ENCODE measurements around the gene DNAI2.
A peak's percentile ranks its signal among the peaks of the same experiment; 100 is the strongest.

Gene DNAI2

DNA sequence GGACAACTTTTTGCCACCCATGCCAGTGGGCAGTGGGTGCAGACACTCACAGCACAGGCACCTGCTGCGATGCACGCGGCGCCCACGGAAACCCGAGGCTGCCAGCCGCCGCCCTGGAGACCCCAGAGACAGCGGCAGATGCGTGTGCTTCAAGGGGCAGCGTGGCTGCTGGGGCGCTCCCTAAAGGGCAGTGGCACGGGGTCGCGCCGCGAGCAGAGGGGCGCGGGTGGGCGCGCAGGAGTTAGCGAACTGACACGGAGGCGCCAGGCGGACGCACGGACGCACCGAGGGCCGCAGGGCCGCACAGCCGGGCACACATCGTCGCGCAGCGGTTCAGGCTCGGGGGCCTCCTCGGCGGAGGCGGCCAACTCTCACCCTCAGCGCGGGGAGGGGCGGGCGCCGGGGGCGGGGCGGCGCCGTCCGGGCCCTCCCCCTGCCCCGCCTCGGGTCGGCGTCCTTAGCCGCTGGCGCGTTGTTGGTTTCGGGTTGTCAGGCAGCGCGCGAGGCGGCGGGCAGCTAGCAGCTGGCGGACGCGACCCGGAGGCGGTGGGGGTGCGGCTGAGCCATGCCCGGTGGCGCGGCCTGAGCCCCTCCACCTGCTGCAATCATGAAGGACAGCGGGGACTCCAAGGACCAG, 51.8 kb downstream of the DNAI2 start, which contains the start of gene KIF19 (continued):
- TF ChIP-seq, protein P1, sequence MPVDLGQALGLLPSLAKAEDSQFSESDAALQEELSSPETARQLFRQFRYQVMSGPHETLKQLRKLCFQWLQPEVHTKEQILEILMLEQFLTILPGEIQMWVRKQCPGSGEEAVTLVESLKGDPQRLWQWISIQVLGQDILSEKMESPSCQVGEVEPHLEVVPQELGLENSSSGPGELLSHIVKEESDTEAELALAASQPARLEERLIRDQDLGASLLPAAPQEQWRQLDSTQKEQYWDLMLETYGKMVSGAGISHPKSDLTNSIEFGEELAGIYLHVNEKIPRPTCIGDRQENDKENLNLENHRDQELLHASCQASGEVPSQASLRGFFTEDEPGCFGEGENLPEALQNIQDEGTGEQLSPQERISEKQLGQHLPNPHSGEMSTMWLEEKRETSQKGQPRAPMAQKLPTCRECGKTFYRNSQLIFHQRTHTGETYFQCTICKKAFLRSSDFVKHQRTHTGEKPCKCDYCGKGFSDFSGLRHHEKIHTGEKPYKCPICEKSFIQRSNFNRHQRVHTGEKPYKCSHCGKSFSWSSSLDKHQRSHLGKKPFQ (tag by site-specific recombination; IDR thresholded peaks at IDR 0.05), result no peak
- TF ChIP-seq, protein P2, sequence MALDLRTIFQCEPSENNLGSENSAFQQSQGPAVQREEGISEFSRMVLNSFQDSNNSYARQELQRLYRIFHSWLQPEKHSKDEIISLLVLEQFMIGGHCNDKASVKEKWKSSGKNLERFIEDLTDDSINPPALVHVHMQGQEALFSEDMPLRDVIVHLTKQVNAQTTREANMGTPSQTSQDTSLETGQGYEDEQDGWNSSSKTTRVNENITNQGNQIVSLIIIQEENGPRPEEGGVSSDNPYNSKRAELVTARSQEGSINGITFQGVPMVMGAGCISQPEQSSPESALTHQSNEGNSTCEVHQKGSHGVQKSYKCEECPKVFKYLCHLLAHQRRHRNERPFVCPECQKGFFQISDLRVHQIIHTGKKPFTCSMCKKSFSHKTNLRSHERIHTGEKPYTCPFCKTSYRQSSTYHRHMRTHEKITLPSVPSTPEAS (tag by site-specific recombination; IDR thresholded peaks at IDR 0.05), result no peak
- TF ChIP-seq MZF1 (tag by site-specific recombination; IDR thresholded peaks at IDR 0.05; ENCODE audit: borderline replicate concordance) (no peak), ZNF366 (tag by site-specific recombination; conservative IDR thresholded peaks at IDR 0.05) (no peak), ZIC2 (tag by site-specific recombination; IDR thresholded peaks at IDR 0.05) (no peak), ZNF341 (tag by site-specific recombination; IDR thresholded peaks at IDR 0.05; ENCODE audit: low read depth) (no peak)

DNA sequence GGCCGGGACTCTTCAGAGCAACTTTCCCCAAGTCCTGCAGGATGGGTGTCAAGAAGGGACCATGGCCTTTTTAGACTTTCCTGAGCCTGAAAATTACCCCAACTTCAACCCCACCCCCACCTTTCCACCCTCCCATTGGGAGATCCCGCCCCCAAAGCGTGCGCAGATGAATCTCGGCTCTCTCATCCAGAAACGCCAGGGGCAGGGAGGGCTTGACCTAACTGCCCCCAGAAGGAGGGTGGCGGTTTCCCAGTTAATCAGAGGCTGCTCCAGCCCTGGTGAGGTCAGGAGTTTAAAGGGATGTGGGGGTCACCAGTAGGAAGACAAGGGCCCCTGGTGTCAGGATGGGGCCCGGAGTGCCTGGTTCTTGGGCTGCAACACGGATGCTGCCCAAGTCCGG, 52.5 kb downstream of the DNAI2 start:
- H3K27ac ChIP-seq (ENCODE audit: extremely low read depth, low read depth, low read length), result no peak overlapping the region
- H3K9me3 ChIP-seq (ENCODE audit: control insufficient read depth, insufficient read depth, low read depth, low read length), result no peaks in the 10 kb centered on the region
- TF ChIP-seq ZNF629 (tag by site-specific recombination; IDR thresholded peaks at IDR 0.05), result no peak
- no peak for TF ChIP-seq ZNF10 (tag by site-specific recombination; IDR thresholded peaks at IDR 0.05)
- no peak for TF ChIP-seq ZNF416 (tag by site-specific recombination; IDR thresholded peaks at IDR 0.05)
- TF ChIP-seq, protein P3, sequence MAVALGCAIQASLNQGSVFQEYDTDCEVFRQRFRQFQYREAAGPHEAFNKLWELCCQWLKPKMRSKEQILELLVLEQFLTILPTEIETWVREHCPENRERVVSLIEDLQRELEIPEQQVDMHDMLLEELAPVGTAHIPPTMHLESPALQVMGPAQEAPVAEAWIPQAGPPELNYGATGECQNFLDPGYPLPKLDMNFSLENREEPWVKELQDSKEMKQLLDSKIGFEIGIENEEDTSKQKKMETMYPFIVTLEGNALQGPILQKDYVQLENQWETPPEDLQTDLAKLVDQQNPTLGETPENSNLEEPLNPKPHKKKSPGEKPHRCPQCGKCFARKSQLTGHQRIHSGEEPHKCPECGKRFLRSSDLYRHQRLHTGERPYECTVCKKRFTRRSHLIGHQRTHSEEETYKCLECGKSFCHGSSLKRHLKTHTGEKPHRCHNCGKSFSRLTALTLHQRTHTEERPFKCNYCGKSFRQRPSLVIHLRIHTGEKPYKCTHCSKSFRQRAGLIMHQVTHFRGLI (tag by site-specific recombination; IDR thresholded peaks at IDR 0.05), result no peak
- no peak for TF ChIP-seq ZNF521 (tag by site-specific recombination; IDR thresholded peaks at IDR 0.05)
- no peak for TF ChIP-seq ZNF354C (tag by site-specific recombination; IDR thresholded peaks at IDR 0.05; ENCODE audit: borderline replicate concordance, low read depth)
- no peak for TF ChIP-seq ZNF133 (tag by site-specific recombination; IDR thresholded peaks at IDR 0.05)
- TF ChIP-seq ZFP37 (tag by site-specific recombination; IDR thresholded peaks at IDR 0.05), result no peak
- no peak overlapping the region for H3K4me3 ChIP-seq (ENCODE audit: low read depth, low read length)
- no peaks in the 10 kb centered on the region for H3K4me1 ChIP-seq (ENCODE audit: control insufficient read depth, insufficient read depth, low read length)
- CTCF ChIA-PET, result no interaction called here
- POLR2A ChIA-PET, result no interaction called here
- no peaks in the 10 kb centered on the region for H3K36me3 ChIP-seq (ENCODE audit: control insufficient read depth in 2 of 2, insufficient read depth in 1 of 2, low read length in 2 of 2)

DNA sequence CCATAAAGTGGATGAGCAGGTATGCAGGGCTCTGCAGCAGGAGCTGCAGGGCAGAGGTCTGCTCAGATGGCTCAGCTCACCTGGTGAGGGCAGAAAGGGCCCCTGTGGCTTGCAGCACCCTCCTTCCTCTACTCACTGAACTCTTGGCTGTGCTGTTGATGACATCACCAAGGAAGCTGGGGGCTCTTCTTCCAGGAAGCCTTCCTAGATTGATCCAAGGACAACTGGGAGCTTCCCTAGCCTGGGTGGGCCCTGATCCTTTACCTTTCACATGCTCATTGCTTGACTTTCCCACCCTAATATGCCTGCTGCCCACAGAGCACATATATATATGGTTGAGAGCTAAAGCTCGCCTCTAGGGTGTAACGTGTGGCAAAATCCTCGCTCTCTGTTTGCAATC, 54.5 kb downstream of the DNAI2 start:
- POLR2A ChIA-PET, result no interaction called here
- no peaks in the 10 kb centered on the region for H3K36me3 ChIP-seq (ENCODE audit: control insufficient read depth in 2 of 2, insufficient read depth in 1 of 2, low read length in 2 of 2)
- H3K9me3 ChIP-seq (ENCODE audit: control insufficient read depth, insufficient read depth, low read depth, low read length), result no peaks in the 10 kb centered on the region
- H3K27ac ChIP-seq (ENCODE audit: extremely low read depth, low read depth, low read length), result no peak overlapping the region
- H3K4me1 ChIP-seq (ENCODE audit: control insufficient read depth, insufficient read depth, low read length), result no peaks in the 10 kb centered on the region
- H3K4me3 ChIP-seq (ENCODE audit: low read depth, low read length), result no peak overlapping the region
- CTCF ChIA-PET, result interaction anchor here (1.1 to 1.6 kb wide), 3 partner anchors 24 to 40 kb away, joined by 3 to 6 read pairs (median 3); partner anchors contain the start of gene BTBD17
- TF ChIP-seq, protein P4, sequence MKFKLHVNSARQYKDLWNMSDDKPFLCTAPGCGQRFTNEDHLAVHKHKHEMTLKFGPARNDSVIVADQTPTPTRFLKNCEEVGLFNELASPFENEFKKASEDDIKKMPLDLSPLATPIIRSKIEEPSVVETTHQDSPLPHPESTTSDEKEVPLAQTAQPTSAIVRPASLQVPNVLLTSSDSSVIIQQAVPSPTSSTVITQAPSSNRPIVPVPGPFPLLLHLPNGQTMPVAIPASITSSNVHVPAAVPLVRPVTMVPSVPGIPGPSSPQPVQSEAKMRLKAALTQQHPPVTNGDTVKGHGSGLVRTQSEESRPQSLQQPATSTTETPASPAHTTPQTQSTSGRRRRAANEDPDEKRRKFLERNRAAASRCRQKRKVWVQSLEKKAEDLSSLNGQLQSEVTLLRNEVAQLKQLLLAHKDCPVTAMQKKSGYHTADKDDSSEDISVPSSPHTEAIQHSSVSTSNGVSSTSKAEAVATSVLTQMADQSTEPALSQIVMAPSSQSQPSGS (tag by site-specific recombination; IDR thresholded peaks at IDR 0.05; ENCODE audit: low read depth), result 0 out of 2 replicates have a peak, but pooled peaks have one; percentile 19
- TF ChIP-seq, protein P5, sequence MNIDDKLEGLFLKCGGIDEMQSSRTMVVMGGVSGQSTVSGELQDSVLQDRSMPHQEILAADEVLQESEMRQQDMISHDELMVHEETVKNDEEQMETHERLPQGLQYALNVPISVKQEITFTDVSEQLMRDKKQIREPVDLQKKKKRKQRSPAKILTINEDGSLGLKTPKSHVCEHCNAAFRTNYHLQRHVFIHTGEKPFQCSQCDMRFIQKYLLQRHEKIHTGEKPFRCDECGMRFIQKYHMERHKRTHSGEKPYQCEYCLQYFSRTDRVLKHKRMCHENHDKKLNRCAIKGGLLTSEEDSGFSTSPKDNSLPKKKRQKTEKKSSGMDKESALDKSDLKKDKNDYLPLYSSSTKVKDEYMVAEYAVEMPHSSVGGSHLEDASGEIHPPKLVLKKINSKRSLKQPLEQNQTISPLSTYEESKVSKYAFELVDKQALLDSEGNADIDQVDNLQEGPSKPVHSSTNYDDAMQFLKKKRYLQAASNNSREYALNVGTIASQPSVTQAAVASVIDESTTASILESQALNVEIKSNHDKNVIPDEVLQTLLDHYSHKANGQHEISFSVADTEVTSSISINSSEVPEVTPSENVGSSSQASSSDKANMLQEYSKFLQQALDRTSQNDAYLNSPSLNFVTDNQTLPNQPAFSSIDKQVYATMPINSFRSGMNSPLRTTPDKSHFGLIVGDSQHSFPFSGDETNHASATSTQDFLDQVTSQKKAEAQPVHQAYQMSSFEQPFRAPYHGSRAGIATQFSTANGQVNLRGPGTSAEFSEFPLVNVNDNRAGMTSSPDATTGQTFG (tag by site-specific recombination; IDR thresholded peaks at IDR 0.05; ENCODE audit: borderline replicate concordance), result no peak
